Gastroesophageal sphincter (tissue), 3 donors: Measurements from ENCODE around the gene LTB4R.

Source experiments
- EP300 ChIP-seq: sonication (generic); formaldehyde crosslinking; IDR thresholded peaks from one replicate; pipeline ENCODE4 v1.6.1; 2017; ENCODE audit warnings: antibody characterized with exemption, mild to moderate bottlenecking
- POLR2A ChIP-seq, 2 donors: fragments of 450-650 bp; IDR thresholded peaks; one replicate each; pipeline ENCODE4 v1.6.1; 2017; ENCODE audit warnings: antibody characterized with exemption in 2 of 2, mild to moderate bottlenecking in 2 of 2, moderate library complexity in 1 of 2
- TF ChIP-seq, protein P1 (sequence below), 4 experiments: fragments of 200-600 bp in 2 of 4; fragments of 450-650 bp in 2 of 4; sonication (generic) in 1 of 4; IDR thresholded peaks; one replicate each; pipeline ENCODE4 v1.5.1; 2017 to 2019; ENCODE audit warnings: antibody characterized with exemption in 4 of 4, mild to moderate bottlenecking in 2 of 4, moderate library complexity in 2 of 4

DNA sequence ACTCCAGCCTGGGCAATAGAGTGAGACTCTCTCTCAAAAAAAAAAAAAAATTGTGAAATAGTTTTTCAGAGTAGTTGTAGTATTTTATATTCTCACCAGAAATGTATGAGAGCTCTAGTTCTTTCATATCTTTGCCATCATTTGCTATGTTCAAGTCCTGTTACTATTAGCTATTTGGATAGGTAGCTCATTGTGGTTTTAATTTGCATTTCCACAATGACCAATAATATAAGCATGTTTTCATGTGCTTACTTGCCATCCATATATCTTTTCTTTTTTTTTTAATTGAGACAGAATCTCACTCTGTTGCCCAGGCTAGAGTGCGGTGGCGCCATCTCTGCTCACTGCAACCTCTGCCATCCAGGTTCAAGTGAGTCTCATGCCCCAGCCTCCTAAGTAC lies 36.9 kb downstream of the LTB4R start:
- no peak for TF ChIP-seq POLR2A (IDR thresholded peaks at IDR 0.05)
- TF ChIP-seq, protein P1, sequence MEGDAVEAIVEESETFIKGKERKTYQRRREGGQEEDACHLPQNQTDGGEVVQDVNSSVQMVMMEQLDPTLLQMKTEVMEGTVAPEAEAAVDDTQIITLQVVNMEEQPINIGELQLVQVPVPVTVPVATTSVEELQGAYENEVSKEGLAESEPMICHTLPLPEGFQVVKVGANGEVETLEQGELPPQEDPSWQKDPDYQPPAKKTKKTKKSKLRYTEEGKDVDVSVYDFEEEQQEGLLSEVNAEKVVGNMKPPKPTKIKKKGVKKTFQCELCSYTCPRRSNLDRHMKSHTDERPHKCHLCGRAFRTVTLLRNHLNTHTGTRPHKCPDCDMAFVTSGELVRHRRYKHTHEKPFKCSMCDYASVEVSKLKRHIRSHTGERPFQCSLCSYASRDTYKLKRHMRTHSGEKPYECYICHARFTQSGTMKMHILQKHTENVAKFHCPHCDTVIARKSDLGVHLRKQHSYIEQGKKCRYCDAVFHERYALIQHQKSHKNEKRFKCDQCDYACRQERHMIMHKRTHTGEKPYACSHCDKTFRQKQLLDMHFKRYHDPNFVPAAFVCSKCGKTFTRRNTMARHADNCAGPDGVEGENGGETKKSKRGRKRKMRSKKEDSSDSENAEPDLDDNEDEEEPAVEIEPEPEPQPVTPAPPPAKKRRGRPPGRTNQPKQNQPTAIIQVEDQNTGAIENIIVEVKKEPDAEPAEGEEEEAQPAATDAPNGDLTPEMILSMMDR (IDR thresholded peaks at IDR 0.05): no peak
- no peak for TF ChIP-seq EP300
